WTC11 (cell line): ENCODE measurements around the gene LTF. TPM values are rescaled to one million over a fixed set of nuclear protein-coding genes. Genes with fewer than 3 reads are reported as not detected.

Experiments used
- ATAC-seq: fragments of 200-7000 bp; cut with Tn5 transposase; 2 replicates; pipeline ENCODE4 v1.10.0; 2021; ENCODE audit warnings: mild to moderate bottlenecking, moderate library complexity
- CTCF ChIA-PET: fragments of 300-600 bp; sonication (Branson Sonifier 250); formaldehyde crosslinking; loops from one replicate; lab custom pipeline; 2021; ENCODE audit warnings: antibody characterized with exemption; lab: Charles Lee
- POLR2A ChIA-PET: fragments of 350-600 bp; sonication (Branson Sonifier 250); formaldehyde crosslinking; loops from one replicate; lab custom pipeline; 2021; ENCODE audit warnings: antibody characterized with exemption; lab: Charles Lee
- DNase-seq: peaks from one replicate; pipeline ENCODE4 v3.0.0; 2021; ENCODE audit warnings: low spot score
- H3K27ac Mint-ChIP-seq: 2 replicates; pipeline ENCODE4 v1.8.0; 2021; ENCODE audit warnings: mixed read lengths
- H3K27me3 Mint-ChIP-seq: 2 replicates; pipeline ENCODE4 v1.8.0; 2021; ENCODE audit warnings: low read depth, mild to moderate bottlenecking, moderate library complexity, mixed read lengths
- H3K36me3 Mint-ChIP-seq: 2 replicates; pipeline ENCODE4 v1.8.0; 2021; ENCODE audit warnings: mixed read lengths
- H3K4me1 Mint-ChIP-seq: 2 replicates; pipeline ENCODE4 v1.8.0; 2022; ENCODE audit warnings: mixed read lengths
- H3K4me3 Mint-ChIP-seq: 2 replicates; pipeline ENCODE4 v1.8.0; 2021; ENCODE audit warnings: mild to moderate bottlenecking, moderate library complexity, mixed read lengths
- H3K9me3 Mint-ChIP-seq: 2 replicates; pipeline ENCODE4 v1.8.0; 2021; ENCODE audit warnings: mixed read lengths
- ATF6 ChIP-seq: sonication (generic); formaldehyde crosslinking; IDR thresholded peaks from 2 replicates; pipeline ENCODE4 v1.8.1; 2023; ENCODE audit warnings: mild to moderate bottlenecking, missing genetic modification reagents
- ESRRA ChIP-seq: sonication (generic); formaldehyde crosslinking; IDR thresholded peaks from 2 replicates; pipeline ENCODE4 v1.8.1; 2022; ENCODE audit warnings: mild to moderate bottlenecking, missing genetic modification reagents, borderline replicate concordance
- GRHL2 ChIP-seq: fragments of 250-450 bp; sonication (Bioruptor Pico); IDR thresholded peaks from 2 replicates; pipeline ENCODE4 v1.8.0; 2022; ENCODE audit warnings: mild to moderate bottlenecking, moderate library complexity; ENCODE audit not compliant: insufficient replicate concordance, severe bottlenecking
- GTF2I ChIP-seq: fragments of 250-450 bp; sonication (Bioruptor Pico); conservative IDR thresholded peaks from 2 replicates; pipeline ENCODE4 v1.4.0; 2021; ENCODE audit warnings: mild to moderate bottlenecking
- HMGA2 ChIP-seq: fragments of 250-450 bp; sonication (Bioruptor Pico); IDR thresholded peaks from 2 replicates; pipeline ENCODE4 v1.4.0; 2021; ENCODE audit warnings: mild to moderate bottlenecking, moderate library complexity
- MXD4 ChIP-seq: fragments of 250-450 bp; sonication (Bioruptor Pico); IDR thresholded peaks from 2 replicates; pipeline ENCODE4 v1.8.0; 2021; ENCODE audit warnings: mild to moderate bottlenecking, moderate library complexity, borderline replicate concordance
- NFE2L1 ChIP-seq: sonication (generic); formaldehyde crosslinking; IDR thresholded peaks from 2 replicates; pipeline ENCODE4 v1.8.1; 2023; ENCODE audit warnings: missing genetic modification reagents
- NFYB ChIP-seq: sonication (generic); formaldehyde crosslinking; conservative IDR thresholded peaks from 2 replicates; pipeline ENCODE4 v1.8.0; 2022; ENCODE audit warnings: low read depth, missing genetic modification reagents
- RELA ChIP-seq: sonication (generic); formaldehyde crosslinking; IDR thresholded peaks from 2 replicates; pipeline ENCODE4 v1.8.1; 2022; ENCODE audit warnings: missing genetic modification reagents, mild to moderate bottlenecking, borderline replicate concordance
- TEAD1 ChIP-seq: sonication (generic); formaldehyde crosslinking; IDR thresholded peaks from 2 replicates; pipeline ENCODE4 v1.8.0; 2022; ENCODE audit warnings: mild to moderate bottlenecking, missing genetic modification reagents
- ZMAT4 ChIP-seq: fragments of 250-450 bp; sonication (Bioruptor Pico); IDR thresholded peaks from 2 replicates; pipeline ENCODE4 v1.9.0; 2021; ENCODE audit warnings: mild to moderate bottlenecking
- ZNF121 ChIP-seq: sonication (generic); formaldehyde crosslinking; IDR thresholded peaks from 2 replicates; pipeline ENCODE4 v1.8.0; 2023; ENCODE audit warnings: missing genetic modification reagents
- ZNF263 ChIP-seq: sonication (generic); formaldehyde crosslinking; IDR thresholded peaks from 2 replicates; pipeline ENCODE4 v1.8.1; 2022; ENCODE audit warnings: low read depth, mild to moderate bottlenecking, moderate library complexity, missing genetic modification reagents
- ZNF281 ChIP-seq: sonication (generic); formaldehyde crosslinking; IDR thresholded peaks from 2 replicates; pipeline ENCODE4 v1.8.0; 2023; ENCODE audit warnings: mild to moderate bottlenecking, missing genetic modification reagents
- total RNA-seq: library from RNA; stranded (reverse); gene quantifications from 3 replicates; pipeline ENCODE4 v1.2.3, GENCODE V29; 2021
- TF ChIP-seq, protein P1 (sequence below): fragments of 250-450 bp; sonication (Bioruptor Pico); conservative IDR thresholded peaks from 2 replicates; pipeline ENCODE4 v1.9.0; 2021; ENCODE audit warnings: mild to moderate bottlenecking
- TF ChIP-seq, protein P2 (sequence below): fragments of 250-450 bp; sonication (Bioruptor Pico); IDR thresholded peaks from 2 replicates; pipeline ENCODE4 v2.1.2; 2022; ENCODE audit warnings: mild to moderate bottlenecking, moderate library complexity
- TF ChIP-seq, protein P3 (sequence below): sonication (generic); formaldehyde crosslinking; IDR thresholded peaks from 2 replicates; pipeline ENCODE4 v1.8.1; 2023; ENCODE audit warnings: mild to moderate bottlenecking, missing genetic modification reagents, moderate library complexity
- TF ChIP-seq, protein P4 (sequence below): fragments of 250-450 bp; sonication (Bioruptor Pico); IDR thresholded peaks from 2 replicates; pipeline ENCODE4 v1.9.0; 2021; ENCODE audit warnings: mild to moderate bottlenecking, borderline replicate concordance

The LTF gene
- total RNA-seq, 1 experiment from 2014 or later, result 0.22 TPM

- no peak overlapping the region for H3K27ac Mint-ChIP-seq
- TF ChIP-seq ATF6 (CRISPR knock-in tag), result no peak
- TF ChIP-seq GRHL2 (CRISPR knock-in tag), result no peak
- TF ChIP-seq, protein P1, sequence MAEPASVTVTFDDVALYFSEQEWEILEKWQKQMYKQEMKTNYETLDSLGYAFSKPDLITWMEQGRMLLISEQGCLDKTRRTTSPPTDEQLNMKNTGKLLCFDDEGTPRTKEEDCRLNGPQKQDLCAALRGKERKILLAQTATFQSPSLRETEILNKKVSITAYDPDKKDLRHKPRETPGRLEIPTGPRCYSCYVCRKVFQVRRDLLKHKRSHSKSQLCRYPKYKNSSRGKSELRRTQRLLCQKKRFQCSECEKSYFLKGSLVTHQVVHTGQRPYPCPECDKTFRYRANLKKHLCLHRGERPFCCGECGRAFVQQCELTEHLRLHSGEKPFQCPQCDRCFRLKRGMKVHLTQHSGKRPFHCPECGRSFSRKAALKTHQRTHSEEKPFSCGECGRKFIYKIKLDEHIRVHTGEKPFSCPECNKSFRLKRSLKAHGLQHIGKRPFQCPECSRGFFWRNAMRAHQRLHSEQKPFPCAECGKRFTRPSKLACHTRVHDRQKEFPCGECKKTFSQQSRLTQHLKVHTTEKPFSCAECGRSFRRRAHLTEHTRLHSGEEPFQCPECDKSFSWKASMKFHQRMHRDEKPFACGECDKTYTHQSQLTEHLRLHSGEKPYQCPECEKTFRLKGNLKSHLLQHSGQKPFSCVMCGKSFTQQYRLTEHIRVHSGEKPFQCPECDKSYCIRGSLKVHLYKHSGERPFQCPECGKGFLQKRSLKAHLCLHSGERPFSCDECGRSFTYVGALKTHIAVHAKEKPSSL (CRISPR knock-in tag), result no peak
- TF ChIP-seq, protein P2, sequence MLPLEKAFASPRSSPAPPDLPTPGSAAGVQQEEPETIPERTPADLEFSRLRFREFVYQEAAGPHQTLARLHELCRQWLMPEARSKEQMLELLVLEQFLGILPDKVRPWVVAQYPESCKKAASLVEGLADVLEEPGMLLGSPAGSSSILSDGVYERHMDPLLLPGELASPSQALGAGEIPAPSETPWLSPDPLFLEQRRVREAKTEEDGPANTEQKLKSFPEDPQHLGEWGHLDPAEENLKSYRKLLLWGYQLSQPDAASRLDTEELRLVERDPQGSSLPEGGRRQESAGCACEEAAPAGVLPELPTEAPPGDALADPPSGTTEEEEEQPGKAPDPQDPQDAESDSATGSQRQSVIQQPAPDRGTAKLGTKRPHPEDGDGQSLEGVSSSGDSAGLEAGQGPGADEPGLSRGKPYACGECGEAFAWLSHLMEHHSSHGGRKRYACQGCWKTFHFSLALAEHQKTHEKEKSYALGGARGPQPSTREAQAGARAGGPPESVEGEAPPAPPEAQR (CRISPR knock-in tag), result no peak
- no peak for TF ChIP-seq NFYB (CRISPR knock-in tag)
- TF ChIP-seq RELA (CRISPR knock-in tag), result no peak
- TF ChIP-seq, protein P3, sequence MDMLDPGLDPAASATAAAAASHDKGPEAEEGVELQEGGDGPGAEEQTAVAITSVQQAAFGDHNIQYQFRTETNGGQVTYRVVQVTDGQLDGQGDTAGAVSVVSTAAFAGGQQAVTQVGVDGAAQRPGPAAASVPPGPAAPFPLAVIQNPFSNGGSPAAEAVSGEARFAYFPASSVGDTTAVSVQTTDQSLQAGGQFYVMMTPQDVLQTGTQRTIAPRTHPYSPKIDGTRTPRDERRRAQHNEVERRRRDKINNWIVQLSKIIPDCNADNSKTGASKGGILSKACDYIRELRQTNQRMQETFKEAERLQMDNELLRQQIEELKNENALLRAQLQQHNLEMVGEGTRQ (CRISPR knock-in tag), result no peak
- TF ChIP-seq ZNF281, result no peak
- no peak for TF ChIP-seq ZMAT4 (CRISPR knock-in tag)
- TF ChIP-seq TEAD1 (CRISPR knock-in tag), result no peak
- TF ChIP-seq NFE2L1 (CRISPR knock-in tag), result no peak
- no peak for TF ChIP-seq MXD4 (CRISPR knock-in tag)
- no peak for TF ChIP-seq ZNF263
- no peak for TF ChIP-seq ESRRA (CRISPR knock-in tag)
- TF ChIP-seq ZNF121 (CRISPR knock-in tag), result no peak
- TF ChIP-seq, protein P4, sequence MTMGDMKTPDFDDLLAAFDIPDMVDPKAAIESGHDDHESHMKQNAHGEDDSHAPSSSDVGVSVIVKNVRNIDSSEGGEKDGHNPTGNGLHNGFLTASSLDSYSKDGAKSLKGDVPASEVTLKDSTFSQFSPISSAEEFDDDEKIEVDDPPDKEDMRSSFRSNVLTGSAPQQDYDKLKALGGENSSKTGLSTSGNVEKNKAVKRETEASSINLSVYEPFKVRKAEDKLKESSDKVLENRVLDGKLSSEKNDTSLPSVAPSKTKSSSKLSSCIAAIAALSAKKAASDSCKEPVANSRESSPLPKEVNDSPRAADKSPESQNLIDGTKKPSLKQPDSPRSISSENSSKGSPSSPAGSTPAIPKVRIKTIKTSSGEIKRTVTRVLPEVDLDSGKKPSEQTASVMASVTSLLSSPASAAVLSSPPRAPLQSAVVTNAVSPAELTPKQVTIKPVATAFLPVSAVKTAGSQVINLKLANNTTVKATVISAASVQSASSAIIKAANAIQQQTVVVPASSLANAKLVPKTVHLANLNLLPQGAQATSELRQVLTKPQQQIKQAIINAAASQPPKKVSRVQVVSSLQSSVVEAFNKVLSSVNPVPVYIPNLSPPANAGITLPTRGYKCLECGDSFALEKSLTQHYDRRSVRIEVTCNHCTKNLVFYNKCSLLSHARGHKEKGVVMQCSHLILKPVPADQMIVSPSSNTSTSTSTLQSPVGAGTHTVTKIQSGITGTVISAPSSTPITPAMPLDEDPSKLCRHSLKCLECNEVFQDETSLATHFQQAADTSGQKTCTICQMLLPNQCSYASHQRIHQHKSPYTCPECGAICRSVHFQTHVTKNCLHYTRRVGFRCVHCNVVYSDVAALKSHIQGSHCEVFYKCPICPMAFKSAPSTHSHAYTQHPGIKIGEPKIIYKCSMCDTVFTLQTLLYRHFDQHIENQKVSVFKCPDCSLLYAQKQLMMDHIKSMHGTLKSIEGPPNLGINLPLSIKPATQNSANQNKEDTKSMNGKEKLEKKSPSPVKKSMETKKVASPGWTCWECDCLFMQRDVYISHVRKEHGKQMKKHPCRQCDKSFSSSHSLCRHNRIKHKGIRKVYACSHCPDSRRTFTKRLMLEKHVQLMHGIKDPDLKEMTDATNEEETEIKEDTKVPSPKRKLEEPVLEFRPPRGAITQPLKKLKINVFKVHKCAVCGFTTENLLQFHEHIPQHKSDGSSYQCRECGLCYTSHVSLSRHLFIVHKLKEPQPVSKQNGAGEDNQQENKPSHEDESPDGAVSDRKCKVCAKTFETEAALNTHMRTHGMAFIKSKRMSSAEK, result no peak
- TF ChIP-seq HMGA2 (CRISPR knock-in tag), result no peak
- no peak for TF ChIP-seq GTF2I (CRISPR knock-in tag)
- DNase-seq (no peak), ATAC-seq (no peak)
- no peak overlapping the region for H3K4me3 Mint-ChIP-seq
- H3K4me1 Mint-ChIP-seq, result peaks cover 33% of the 10 kb centered on the region
- H3K9me3 Mint-ChIP-seq, result peaks cover 4% of the 10 kb centered on the region; the same call in 1 of the 2 replicates
- no peaks in the 10 kb centered on the region for H3K36me3 Mint-ChIP-seq
- CTCF ChIA-PET, result interaction anchor here (0.7 to 1.2 kb wide), 4 partner anchors 13 to 205 kb away, joined by 3 to 6 read pairs (median 4); no protein-coding TSS in a partner anchor
- peaks cover 10% of the 10 kb centered on the region for H3K27me3 Mint-ChIP-seq
- POLR2A ChIA-PET, result no interaction called here
These were observed 45.0 kb upstream of the LTF start for GRCh38 chr3:46509661-46510187.
